Prostate gland (tissue), 2 donors: ENCODE data around the gene PLCB4. TPM values are rescaled to one million over a fixed set of nuclear protein-coding genes. Genes with fewer than 3 reads are reported as not detected.

Experiments
- DNase-seq: peaks from one replicate; pipeline ENCODE4 v3.0.0-alpha.2; 2019; ENCODE audit warnings: low spot score
- H3K27ac ChIP-seq, 2 donors: fragments of 200-600 bp; sonication (generic); 2 replicates each; pipeline ENCODE4 v1.5.1; 2017 to 2019
- H3K27me3 ChIP-seq: fragments of 200-600 bp; sonication (generic); replicated peaks from 2 replicates; pipeline ENCODE4 v1.5.1; 2019; ENCODE audit not compliant: insufficient read depth
- H3K36me3 ChIP-seq, 2 donors: fragments of 200-600 bp; sonication (generic); 1 replicate in 1 of 2; 2 replicates in 1 of 2; pipeline versions ENCODE4 v1.5.1 to v1.8.1; 2017 to 2019
- H3K4me1 ChIP-seq: fragments of 200-600 bp; sonication (generic); replicated peaks from 2 replicates; pipeline ENCODE4 v1.5.1; 2019
- H3K4me3 ChIP-seq, 2 donors: fragments of 200-600 bp; sonication (generic); 2 replicates each; pipeline ENCODE4 v1.5.1; 2017 to 2019
- H3K9me3 ChIP-seq: fragments of 200-600 bp; sonication (generic); 2 replicates; pipeline ENCODE4 v1.5.1; 2017
- CTCF ChIP-seq, 4 experiments: fragments of 200-600 bp in 2 of 4; fragments of 450-650 bp in 2 of 4; sonication (generic) in 2 of 4; IDR thresholded peaks; 1 replicate in 3 of 4; 2 replicates in 1 of 4; pipeline ENCODE4 v1.5.1; 2016 to 2019; ENCODE audit warnings: antibody characterized with exemption in 4 of 4, mild to moderate bottlenecking in 2 of 4, moderate library complexity in 2 of 4
- POLR2A ChIP-seq: fragments of 450-650 bp; IDR thresholded peaks from one replicate; pipeline ENCODE4 v1.6.1; 2016; ENCODE audit warnings: antibody characterized with exemption, mild to moderate bottlenecking
- POLR2AphosphoS5 ChIP-seq: sonication (generic); formaldehyde crosslinking; IDR thresholded peaks from one replicate; pipeline ENCODE4 v1.6.1; 2017; ENCODE audit warnings: antibody characterized with exemption
- WGBS: methylation state at CpG from one replicate; pipeline ENCODE4 v1.1.5; 2018; 5-methylcytosine and 5-hydroxymethylcytosine counted together
- intact Hi-C: fragments of 100-400 bp; cut with DNase I; formaldehyde crosslinking; loops from one replicate; pipeline ENCODE4 v1.14.2; 2022
- total RNA-seq, 2 donors: library from RNA; depleted of rRNA; stranded (reverse); fragments of >200 nt; gene quantifications; one replicate each; pipeline ENCODE4 v1.1.0, GENCODE V29; 2016

Gene PLCB4
- total RNA-seq, 2 donors from 2014 or later = 9.1 to 11.6 TPM

GRCh38 chr20:9225879-9226278, 157.0 kb downstream of the PLCB4 start:
- no peak overlapping the region for H3K4me3 ChIP-seq
- 75% methylated on average over 4 of the region's 4 CpGs for WGBS
- intact Hi-C loops = loop anchor here (10.0 kb wide), 2 partner anchors 109 to 371 kb away; no protein-coding TSS in a partner anchor
- no peak for DNase-seq
- no peaks in the 10 kb centered on the region for H3K4me1 ChIP-seq
- no peak for TF ChIP-seq POLR2A
- TF ChIP-seq POLR2AphosphoS5 = no peak
- no peak for TF ChIP-seq CTCF (IDR thresholded peaks at IDR 0.05)
- H3K27me3 ChIP-seq = no peaks in the 10 kb centered on the region
- H3K27ac ChIP-seq = no peak overlapping the region
- no peaks in the 10 kb centered on the region for H3K36me3 ChIP-seq
- no peaks in the 10 kb centered on the region for H3K9me3 ChIP-seq

- WGBS = 100% methylated on average over 1 of the region's 1 CpG
Observed at GRCh38 chr20:9227896-9228615, 159.2 kb downstream of the PLCB4 start.

GRCh38 chr20:9228774-9229450, 160.0 kb downstream of the PLCB4 start:
- no peak overlapping the region for H3K27ac ChIP-seq
- no peaks in the 10 kb centered on the region for H3K27me3 ChIP-seq
- 74% methylated on average over 5 of the region's 5 CpGs for WGBS
- TF ChIP-seq POLR2A = no peak
- TF ChIP-seq POLR2AphosphoS5 = no peak
- TF ChIP-seq CTCF (IDR thresholded peaks at IDR 0.05) = no peak
- no peaks in the 10 kb centered on the region for H3K4me1 ChIP-seq
- no peak for DNase-seq
- intact Hi-C loops = loop anchor here (10.0 kb wide), 2 partner anchors 106 to 374 kb away; no protein-coding TSS in a partner anchor
- no peaks in the 10 kb centered on the region for H3K9me3 ChIP-seq
- H3K4me3 ChIP-seq = no peak overlapping the region
- no peaks in the 10 kb centered on the region for H3K36me3 ChIP-seq

More at GRCh38 chr20:9227896-9228615, 159.2 kb downstream of the PLCB4 start:
- H3K27me3 ChIP-seq = no peaks in the 10 kb centered on the region
- H3K4me1 ChIP-seq = no peaks in the 10 kb centered on the region
- intact Hi-C loops = loop anchor here (10.0 kb wide), 2 partner anchors 107 to 373 kb away; no protein-coding TSS in a partner anchor
- TF ChIP-seq POLR2A (no peak), POLR2AphosphoS5 (no peak), CTCF (IDR thresholded peaks at IDR 0.05) (no peak)
- H3K9me3 ChIP-seq = no peaks in the 10 kb centered on the region
- H3K27ac ChIP-seq = no peak overlapping the region
- H3K4me3 ChIP-seq = no peak overlapping the region
- H3K36me3 ChIP-seq = no peaks in the 10 kb centered on the region
- DNase-seq = no peak

- Histone ChIP-seq H3K4me1 (no peaks in the 10 kb centered on the region), H3K27ac (no peak overlapping the region), H3K9me3 (no peaks in the 10 kb centered on the region), H3K36me3 (no peaks in the 10 kb centered on the region), H3K4me3 (no peak overlapping the region), H3K27me3 (no peaks in the 10 kb centered on the region)
- TF ChIP-seq POLR2A (no peak), POLR2AphosphoS5 (no peak), CTCF (IDR thresholded peaks at IDR 0.05) (no peak)
- intact Hi-C loops = no loop called here
- no peak for DNase-seq
Observed at GRCh38 chr20:9230406-9230805, 161.5 kb downstream of the PLCB4 start.
